PC-9 (cell line): Measurements from ENCODE around the gene PTPRG.

ENCODE experiments used
- EZH2 ChIP-seq: fragments of 200-600 bp; sonication (generic); IDR thresholded peaks from 2 replicates; pipeline ENCODE4 v1.8.0; 2017; ENCODE audit warnings: antibody characterized with exemption, low read depth
- TF ChIP-seq, protein P1 (sequence below): fragments of 200-600 bp; sonication (generic); conservative IDR thresholded peaks from 2 replicates; pipeline ENCODE4 v1.6.1; 2017; ENCODE audit warnings: mixed run types, antibody characterized with exemption, mild to moderate bottlenecking, moderate library complexity

- TF ChIP-seq, protein P1, sequence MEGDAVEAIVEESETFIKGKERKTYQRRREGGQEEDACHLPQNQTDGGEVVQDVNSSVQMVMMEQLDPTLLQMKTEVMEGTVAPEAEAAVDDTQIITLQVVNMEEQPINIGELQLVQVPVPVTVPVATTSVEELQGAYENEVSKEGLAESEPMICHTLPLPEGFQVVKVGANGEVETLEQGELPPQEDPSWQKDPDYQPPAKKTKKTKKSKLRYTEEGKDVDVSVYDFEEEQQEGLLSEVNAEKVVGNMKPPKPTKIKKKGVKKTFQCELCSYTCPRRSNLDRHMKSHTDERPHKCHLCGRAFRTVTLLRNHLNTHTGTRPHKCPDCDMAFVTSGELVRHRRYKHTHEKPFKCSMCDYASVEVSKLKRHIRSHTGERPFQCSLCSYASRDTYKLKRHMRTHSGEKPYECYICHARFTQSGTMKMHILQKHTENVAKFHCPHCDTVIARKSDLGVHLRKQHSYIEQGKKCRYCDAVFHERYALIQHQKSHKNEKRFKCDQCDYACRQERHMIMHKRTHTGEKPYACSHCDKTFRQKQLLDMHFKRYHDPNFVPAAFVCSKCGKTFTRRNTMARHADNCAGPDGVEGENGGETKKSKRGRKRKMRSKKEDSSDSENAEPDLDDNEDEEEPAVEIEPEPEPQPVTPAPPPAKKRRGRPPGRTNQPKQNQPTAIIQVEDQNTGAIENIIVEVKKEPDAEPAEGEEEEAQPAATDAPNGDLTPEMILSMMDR, result no peak
- no peak for TF ChIP-seq EZH2
Measured at GRCh38 chr3:62183087-62183486, 621.7 kb downstream of the PTPRG start.
